Measurements from ENCODE around the gene CCDC102A.

GRCh38 chr16:57563761-57564160, 27.4 kb upstream of the CCDC102A start:
- no peak for TF ChIP-seq MEF2A (IDR thresholded peaks at IDR 0.05; ENCODE audit: control insufficient read depth, low read depth, low read length)
- TF ChIP-seq GABPB1 (CRISPR knock-in tag; IDR thresholded peaks at IDR 0.05), result no peak
- TF ChIP-seq ZNF121 (CRISPR knock-in tag; conservative IDR thresholded peaks at IDR 0.05), result no peak
- no peak for TF ChIP-seq MAZ (CRISPR knock-in tag; conservative IDR thresholded peaks at IDR 0.05 in 1 of 2, IDR thresholded peaks at IDR 0.05 in 1 of 2)
- TF ChIP-seq CTCF (IDR thresholded peaks at IDR 0.05 in 2 of 3, conservative IDR thresholded peaks at IDR 0.05 in 1 of 3; ENCODE audit: insufficient read depth in 2 of 3, low read depth in 1 of 3, low read length in 3 of 3), result no peak
- no peak for TF ChIP-seq EGR1 (conservative IDR thresholded peaks at IDR 0.05)
- no peak for TF ChIP-seq E2F4 (CRISPR knock-in tag; IDR thresholded peaks at IDR 0.05; ENCODE audit: low read depth)
- no peak for TF ChIP-seq ELK1 (CRISPR knock-in tag; IDR thresholded peaks at IDR 0.05)
- TF ChIP-seq ZNF740 (CRISPR knock-in tag; IDR thresholded peaks at IDR 0.05), result no peak
- no peak for TF ChIP-seq ZNF740 (tag; IDR thresholded peaks at IDR 0.05)
- no peak for TF ChIP-seq ZNF184 (CRISPR knock-in tag; IDR thresholded peaks at IDR 0.05)

Data from K562 (cell line).